NCI-H526 (cell line): ENCODE measurements around the gene ARL15.
"Not testable (repeated sequence)": the region's sequence is repeated elsewhere in the genome, so short reads cannot be mapped to it uniquely, and the experiment has no call there.

Experiments
- DNase-seq, 2 experiments: peaks; one replicate each; lab custom pipeline; 2025; lab: John Stamatoyannopoulos, UW

The ARL15 gene

DNA sequence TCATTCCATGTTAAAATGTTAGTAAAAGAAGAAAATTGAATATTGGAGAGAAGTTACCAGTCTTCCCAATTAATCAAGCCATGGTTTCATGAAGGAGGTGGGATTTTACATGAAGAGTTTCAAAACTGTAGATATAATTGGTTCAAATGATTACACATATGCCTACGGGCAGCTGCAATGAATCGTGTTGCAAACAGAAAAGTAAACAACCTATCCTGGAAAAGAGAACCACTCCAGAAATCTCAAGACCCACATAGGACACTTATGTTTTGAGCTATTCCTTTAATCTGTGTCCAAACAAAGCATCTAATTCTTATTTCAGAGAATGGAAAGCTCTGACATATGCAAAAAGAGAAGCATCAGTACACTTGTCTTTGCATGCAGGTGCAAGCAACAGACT is 409.7 kb downstream of the ARL15 start:
- DNase-seq, result peak; percentile 87 to 95

DNA sequence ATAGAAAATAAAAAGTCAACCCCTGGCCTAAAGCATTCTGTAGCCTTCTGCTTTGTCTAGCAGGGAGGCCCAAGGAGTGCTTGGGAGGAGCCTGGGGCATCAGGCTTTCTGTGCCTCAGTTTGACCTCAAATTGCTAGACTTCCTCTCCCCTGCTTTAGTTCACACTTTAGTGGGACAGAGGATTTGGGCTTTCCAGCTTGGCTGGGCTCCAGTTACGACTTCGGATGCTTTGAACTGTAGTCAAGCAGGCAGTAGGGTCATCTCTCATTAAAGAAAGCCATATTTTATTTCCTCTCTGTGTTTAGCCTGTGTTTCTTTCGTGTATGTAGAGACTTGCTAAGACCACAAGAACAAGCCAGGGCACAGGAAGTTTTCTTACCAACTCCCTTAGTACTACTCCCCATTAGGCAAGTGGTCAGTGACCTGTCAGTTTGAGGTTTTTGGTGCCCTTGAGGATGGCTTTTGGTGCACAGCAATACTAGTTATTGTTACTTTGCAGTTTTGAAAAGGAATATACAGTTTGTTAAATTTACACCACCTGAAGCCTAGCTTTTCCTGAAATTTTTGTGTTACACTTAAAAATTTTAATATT is 415.2 kb downstream of the ARL15 start:
- DNase-seq, result no peak

DNA sequence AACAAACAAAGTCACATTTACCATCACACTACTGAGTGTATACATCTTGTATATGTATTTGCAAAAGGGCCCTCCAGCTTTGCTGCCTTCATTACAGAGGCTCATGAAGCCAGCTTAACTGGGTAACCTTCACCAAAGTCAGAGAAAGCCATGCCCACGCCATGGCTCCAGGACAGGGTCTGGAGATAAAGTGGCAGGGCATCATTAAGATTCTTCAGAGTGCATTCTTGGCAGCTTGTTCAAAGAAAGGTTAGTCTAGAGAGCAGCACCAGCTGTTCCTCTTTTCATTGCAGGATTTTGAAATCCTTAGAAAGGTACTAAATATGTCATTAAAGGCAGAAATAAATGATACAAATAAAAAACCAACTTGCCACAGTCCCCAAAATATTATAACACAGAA is 416.7 kb downstream of the ARL15 start:
- DNase-seq, result no peak

DNA sequence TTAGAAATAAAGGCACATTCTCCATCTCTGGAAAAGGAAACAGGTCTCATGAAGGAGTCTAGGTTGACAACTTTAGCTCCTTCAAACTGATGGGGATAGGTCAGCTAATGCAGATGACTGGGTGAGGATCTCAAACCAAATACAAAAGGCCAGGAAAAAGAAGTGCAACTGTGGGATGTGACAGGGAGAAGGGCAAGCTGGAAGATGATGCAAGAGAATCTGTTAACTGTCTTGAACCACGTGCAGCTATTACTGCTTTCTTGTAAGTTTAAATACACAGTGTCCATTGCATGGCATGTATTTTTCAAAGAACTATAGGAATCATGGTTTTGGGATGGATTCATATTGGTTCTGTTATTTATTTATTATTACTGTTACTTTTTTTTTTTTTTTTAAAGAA is 418.1 kb downstream of the ARL15 start:
- no peak for DNase-seq

DNA sequence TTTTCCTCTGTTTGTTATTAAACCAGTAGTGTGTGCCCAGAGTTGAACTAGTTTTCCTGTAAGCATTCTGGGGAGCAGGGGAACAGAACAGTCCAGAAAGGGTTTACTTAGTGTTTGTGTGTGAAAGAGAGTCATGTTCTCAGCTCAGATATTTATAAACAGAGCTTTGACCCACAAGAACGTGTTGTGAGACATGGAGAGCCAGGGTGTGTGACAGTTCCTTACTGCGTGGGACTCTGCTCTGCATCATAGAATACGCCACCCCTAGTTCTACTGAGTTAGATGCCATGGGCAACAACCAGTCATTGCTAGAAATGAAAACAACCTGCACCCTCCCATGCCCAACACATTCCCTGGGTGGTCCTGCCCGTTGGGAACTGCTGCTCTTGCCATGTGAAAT is 419.2 kb downstream of the ARL15 start:
- no peak for DNase-seq

DNA sequence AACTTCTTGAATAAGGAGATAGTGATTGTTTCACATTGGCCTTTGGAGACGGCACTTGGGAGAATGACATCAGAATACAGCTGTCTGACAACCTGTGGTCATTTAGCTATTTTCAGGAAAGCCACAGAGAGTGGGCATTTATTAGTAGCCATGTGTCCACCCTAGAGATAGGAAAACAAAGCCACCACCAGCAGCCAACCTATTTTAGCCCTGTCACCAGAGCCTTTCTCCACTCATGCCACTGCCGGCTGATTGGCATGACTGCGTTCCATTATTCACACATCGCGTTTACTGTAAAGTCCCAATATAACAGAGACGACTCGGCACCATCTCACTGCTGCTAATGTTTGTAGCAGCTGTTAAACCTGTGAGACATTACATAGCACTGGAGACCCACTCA is 419.9 kb downstream of the ARL15 start:
- DNase-seq, result no peak

DNA sequence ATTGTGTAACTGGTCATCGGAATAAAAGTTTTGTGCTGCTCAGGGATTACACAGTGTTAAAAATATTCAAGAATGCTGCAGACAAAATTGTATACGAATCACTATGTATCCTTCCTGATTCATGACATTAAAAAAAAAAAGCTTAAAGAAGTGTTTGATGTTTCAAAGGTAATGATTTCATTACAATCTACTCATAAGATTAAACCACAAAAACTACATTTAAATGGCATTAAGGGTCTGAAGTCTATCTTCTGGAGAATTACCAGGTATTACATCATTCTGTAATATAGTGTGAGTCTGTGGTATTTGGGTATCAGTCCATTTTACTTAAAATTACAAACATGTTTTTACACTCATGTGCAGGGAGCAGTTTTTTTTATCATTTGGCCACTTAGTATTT is 425.5 kb downstream of the ARL15 start:
- DNase-seq, result no peak

DNA sequence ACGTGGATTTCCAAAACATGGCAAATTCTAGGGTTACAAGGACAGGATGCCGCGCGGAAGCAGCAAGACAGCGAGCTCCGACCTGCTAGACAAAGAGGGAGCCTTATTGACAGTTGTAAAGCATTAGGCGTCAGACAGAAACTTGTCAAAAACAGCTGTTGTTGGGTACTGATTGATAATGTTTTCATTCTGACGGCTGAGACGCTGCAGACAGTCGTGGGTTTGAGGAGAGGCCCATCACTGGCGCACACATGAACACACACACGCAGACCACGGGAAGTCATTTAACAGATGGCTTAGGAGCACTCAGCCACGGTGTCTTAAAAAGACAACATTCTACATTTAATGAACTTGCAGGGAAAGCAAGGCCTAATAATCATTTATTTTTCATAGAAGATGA is 426.0 kb downstream of the ARL15 start:
- DNase-seq, result peak; percentile 53 to 54

DNA sequence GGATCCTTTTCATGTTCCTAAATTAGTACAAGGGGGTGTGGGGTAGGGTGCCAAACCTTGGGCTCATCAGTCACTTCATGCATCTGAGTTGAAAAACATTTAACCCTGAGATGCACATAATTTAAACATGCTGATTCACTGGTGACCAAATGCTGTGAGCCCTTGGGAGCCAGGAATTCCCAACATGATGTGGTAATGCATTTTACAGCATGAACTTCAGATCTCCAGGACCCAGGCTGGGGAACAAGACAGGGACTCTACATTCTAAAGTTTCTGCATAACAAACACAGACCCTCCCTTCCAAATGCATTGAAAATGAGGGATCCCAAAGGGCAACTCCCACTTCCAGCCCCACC is 427.7 kb downstream of the ARL15 start:
- no peak for DNase-seq

DNA sequence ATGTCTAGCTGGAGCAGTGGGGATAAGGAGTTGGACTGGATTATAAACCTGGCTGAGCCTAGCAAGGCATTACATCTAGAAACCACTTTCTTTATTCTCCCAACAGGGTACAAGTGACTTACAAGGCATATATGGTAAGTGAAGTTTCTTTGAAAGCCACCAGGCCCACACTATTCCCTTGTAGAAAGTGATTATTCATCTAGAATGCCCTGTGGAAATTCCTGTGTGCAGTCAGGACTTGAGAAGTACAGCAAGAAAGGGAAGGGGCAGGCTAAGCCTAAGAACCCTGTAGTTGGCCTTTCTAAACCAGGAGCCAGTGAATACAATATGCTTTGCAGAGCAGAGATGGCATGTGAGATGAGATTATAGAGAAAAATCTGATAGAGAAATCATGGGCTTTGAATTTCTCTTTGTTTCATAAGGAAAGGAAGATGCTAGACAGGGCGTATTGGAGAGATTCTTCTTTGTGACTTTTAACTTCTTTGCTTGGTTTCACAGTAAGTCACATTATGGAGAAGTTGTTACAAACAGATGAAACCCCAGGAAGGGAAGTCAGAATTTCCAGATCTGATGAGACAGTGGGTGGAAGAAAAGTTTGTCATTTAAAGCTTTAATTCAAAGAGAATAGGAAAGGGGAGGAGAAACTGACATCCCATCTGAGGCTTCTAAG is 428.2 kb downstream of the ARL15 start:
- DNase-seq, result no peak

DNA sequence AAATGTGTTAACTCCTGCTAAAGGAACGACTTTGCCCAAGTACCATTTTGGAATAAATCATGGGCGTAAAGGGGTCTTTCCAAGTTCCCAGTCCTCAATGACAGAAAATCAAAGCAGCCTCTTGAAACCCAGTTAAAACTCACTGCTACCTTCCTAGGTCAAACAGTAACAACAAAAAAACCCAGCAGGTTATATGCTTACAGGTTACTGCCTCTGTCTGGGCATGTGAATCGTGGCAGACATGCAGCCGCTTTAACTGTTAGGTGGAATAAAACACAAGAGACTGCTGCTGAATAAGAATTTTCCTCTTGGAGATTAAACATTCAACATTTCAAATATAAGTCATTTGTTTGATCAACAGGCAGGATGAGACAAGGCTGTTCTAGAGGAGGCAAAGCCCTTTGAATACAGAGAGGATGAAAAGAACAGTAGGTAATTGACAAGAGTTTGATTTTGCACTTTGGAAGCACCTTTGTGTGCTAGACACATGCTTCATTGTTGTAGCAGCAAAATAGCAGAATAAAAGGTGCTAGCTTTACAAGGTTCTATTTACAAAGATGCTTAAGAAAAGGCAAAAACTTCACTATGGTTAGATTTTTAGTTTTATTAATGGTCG is 430.6 kb downstream of the ARL15 start:
- no peak for DNase-seq

DNA sequence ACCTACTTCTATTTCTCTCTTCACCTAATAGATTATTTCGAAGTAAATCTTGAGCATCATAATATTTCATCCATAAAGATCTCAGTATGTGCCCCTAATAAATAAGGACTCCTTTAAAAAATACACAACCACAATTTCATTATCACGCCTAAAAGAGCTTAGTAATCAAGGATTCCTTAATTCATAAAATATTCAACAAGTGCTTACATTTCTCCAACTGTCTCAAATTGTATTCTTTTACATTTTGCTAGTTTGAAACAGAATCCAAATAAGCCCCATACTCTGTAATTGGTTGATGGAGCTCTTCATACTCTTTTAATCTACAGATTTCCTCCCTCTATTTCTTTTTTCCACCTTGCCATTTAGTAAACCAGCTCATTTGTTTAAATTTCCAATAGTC is 432.4 kb downstream of the ARL15 start:
- no peak for DNase-seq

DNA sequence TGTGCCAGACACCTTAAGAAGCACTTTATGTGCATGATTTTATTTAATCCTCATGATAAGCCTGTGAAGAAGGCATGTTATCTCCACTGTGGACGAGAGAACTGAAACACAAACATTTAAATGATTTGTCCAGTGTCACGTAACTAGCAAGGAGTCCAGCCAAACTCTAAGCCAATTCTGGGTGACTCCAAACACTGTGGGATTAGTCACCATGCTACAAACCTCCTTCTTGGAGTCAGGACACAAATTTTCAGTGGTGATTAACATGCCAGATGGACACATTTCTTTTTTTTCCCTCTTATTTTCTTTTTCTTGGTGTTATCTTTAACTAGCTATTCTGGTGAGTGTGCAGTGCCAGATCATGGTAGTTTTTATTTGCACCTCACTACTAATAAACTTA is 433.1 kb downstream of the ARL15 start:
- no peak for DNase-seq

DNA sequence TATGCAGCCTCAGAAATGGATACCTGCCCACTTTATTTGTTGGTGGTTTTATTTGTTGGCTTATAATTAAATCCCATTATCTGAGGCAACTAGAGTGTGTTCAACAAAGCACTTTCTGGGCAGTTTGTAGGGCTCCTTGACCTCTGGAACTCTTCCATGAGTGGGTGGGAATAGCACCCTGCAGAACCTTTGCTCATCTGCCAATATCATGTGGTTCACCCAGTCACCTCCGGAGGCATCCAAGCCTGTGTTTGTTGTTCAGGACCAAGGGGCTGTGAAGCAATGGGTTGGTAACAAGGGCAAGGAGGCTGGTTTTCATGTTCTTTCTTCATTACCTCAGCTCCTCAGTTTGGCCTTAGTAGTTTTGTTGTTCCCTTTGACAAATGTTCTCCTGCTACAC is 436.0 kb downstream of the ARL15 start:
- peak in 1 of 2 experiments; percentile 3 for DNase-seq

DNA sequence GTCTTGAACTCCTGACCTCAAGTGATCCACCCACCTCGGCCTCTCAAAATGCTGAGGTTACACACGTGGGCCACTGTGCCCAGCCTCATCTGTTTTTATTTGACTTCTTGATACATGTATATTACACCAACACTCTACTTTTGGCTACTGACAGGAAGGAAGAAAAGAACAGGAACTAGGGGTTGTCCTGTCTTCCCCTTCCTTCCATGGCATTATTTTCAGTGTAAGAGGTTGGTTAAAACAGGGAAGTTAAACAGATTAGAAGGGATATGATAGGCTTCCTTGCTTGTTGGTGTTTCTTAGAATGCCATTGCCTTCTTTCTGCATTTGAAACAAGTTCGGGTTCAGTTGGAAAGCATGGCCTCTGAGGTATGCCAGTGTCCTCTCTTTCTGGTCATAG is 437.1 kb downstream of the ARL15 start:
- DNase-seq, result no peak

DNA sequence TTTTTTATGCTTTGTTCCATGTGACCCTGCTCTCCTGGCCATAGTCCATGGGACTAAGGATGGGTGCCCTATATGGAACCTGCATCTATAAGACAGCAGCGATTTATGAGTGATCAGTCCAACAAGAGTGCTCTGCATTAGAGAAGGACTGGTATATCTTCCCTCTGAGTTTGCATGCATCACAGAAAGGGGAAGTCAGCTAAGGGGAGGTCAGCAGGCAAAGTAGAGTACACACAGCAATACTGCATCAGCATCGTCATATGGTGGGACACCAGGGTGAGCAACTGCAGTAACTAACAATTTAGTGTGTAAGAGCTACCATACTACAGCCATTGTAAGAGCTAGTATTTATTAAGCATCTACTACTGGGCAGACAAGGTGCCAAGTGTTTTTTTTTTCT is 438.6 kb downstream of the ARL15 start:
- no peak for DNase-seq

DNA sequence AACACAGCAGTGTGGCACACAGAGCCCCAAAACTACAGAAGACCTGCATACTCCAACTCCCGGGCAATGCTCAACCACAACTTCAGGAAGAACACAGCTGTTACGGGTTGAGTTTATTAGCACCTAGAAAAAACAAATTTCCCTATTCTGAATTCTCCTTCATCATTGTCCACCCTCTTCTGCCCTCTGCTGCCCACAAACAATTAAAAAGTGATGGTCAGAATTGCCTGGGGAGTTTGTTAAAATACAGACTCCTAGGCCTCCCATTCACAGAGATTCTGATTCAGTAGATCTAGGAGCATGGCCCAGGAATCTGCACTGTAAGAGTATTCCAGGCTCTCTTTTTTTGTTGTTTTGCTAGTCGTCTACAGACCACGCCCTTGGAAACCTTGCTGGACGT is 439.3 kb downstream of the ARL15 start:
- no peak for DNase-seq

DNA sequence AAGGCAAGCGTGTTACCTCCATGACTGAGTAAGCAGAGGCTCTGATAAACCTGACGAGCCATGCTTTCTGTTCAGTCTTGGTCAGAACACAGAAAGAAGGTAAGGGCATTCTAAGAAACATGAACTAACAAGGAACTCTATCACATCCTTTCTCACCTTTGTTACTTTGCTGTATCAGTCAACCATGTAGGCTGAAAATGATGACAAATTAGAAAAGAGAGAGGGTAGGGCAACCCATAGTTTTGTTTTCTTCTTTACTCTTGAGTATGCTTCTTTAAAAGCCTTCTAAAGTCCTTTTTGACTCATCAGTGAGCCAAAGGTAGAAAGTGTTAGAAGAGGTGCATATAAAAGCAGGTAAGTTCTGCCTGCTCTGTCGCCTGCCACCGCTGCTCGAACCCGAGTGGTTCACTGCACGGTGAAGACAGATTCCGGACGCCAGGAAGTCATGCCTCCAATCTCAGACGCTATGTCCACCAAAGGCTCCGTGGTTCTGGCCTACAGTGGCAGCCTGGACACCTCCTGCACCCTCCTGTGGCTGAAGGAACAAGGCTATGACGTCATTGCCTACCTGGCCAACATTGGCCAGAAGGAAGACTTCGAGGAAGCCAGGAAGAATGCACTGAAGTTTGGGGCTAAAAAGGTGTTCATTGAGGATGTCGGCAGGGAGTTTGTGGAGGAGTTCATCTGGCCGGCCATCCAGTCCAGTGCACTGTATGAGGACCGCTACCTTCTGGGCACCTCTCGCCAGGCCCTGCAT is 451.5 kb downstream of the ARL15 start:
- DNase-seq, result no peak

DNA sequence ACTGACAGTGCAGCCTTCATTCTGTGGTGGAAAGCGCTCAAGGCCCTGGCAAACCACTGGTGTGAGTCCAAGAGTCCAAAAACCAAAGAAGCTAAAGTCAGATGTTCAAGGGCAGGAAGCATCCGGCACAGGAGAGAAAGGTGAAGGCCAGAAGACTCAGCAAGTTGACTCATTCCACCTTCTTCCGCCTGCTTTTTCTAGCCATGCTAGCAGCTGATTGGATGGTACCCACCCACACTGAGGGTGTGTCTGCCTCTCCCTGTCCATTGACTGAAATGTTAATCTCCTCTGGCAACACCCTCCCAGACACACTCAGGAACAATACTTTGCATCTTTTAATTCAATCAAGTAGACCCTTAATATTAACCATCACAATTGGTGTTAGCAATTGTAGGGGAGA is 453.9 kb downstream of the ARL15 start:
- no peak for DNase-seq

DNA sequence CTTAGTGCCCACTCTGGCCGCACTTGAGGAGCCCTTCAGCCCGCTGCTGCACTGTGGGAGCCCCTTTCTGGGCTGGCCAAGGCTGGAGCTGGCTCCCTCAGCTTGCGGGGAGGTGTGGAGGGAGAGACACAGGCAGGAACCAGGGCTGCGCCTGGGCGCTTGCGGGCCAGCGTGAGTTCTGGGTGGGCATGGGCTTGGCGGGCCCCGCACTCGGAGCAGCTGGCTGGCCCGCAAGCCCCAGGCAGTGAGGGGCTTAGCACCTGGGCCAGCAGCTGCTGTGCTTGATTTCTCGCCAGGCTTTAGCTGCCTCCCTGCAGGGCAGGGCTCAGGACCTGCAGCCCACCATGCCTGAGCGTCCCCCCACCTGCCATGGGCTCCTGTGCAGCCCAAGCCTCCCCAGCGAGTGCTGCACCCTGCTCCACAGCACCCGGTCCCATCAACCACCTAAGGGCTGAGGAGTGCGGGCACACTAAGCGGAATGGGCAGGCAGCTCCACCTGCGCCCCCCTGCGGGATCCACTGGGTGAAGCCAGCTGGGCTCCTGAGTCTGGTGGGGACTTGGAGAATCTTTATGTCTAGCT is 473.4 kb downstream of the ARL15 start:
- DNase-seq, result not testable (repeated sequence)

DNA sequence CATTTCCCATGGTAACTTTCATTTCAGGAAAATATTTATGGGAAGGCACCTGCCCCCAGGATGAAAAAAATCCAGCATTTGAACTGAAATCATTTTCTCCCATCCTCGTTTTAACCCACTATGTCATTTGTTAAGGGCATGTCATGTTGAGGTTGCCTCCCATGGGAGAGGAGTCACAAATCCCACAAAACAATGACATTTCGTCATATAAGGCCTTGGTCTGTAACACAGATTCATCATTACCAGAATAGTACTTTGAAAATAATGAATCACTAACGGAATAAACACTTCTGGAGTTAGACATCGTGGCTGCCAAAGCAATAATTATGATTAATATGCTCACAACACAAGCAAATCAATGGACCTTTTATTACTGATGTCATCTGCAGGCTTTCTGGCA is 475.9 kb downstream of the ARL15 start:
- no peak for DNase-seq
